GM18861 (cell line): ENCODE results near the gene SLC7A10.
"Not testable (repeated sequence)": the region's sequence is repeated elsewhere in the genome, so short reads cannot be mapped to it uniquely, and the experiment has no call there.

ENCODE experiments used
- ATAC-seq: cut with Tn5 transposase; IDR thresholded peaks from one replicate; pipeline ENCODE4 v1.9.1; 2021; ENCODE audit not compliant: unreplicated experiment

Gene SLC7A10

DNA sequence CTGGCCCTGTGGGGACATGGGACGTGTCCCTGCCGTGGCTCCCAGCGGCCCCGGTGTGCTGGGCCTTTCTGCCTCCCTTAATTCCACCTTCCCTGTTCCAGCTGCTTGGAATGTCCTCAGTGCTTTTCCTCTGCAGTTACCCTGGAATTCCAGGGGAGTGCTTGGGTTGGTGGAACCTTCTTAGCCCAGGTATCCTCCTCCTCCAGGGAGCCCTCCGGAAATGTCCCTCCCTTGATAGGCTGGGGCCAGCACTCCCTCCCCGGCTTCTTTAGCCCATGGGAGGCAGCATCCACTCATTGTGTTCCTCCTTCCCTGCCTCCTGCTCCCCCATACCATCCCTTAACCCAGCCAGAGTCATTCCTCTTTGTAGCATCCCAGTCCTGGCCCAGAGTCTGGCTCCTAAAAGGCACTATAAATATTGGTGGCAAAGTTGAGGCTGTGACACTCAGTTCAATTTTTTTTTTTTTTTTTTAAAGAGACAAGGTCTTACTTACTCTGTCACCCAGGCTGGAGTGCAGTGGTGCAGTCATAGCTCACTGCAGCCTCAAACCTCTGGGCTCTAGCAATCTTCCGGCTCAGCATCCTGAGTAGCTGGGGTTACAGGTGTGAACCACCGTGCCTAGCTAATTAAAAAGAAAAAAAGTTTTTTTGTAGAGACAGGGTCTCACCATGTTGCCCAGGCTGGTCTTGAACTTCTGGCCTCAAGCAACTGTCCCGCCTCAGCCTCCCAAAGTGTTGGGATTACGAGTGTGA, 13.7 kb upstream of the SLC7A10 start:
- no peak for ATAC-seq

DNA sequence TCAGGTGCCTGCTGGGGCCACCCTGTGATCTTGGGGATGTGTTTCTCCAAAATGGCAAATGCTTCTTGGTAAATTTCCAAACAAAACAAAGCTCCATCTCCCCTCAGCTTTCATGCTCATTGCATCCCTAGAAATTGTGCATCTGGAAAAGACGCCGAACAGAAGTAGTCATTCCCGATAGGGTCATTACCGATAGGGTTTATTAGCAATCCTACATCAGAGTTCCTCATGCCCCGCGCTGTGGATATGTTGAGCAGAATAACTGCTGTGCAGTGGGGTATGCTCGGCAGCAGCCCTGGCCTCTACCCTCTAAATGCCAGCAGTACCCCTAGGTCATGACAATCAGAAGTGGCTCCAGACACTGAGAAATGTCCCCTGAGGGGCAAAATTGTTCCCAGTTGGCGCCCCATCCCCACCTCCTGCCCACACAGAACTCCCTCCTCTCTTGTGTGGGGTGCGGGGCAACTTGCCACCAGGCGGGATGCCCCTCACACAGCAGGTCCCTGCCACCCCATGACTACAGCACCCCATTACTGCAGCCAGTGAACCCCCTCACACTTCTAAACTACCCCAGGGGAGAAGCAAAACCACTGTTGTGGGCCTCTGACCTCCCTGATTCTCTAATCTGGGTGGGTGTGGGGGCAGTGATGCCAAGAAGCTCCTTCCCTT, 13.0 kb upstream of the SLC7A10 start:
- ATAC-seq = no peak

DNA sequence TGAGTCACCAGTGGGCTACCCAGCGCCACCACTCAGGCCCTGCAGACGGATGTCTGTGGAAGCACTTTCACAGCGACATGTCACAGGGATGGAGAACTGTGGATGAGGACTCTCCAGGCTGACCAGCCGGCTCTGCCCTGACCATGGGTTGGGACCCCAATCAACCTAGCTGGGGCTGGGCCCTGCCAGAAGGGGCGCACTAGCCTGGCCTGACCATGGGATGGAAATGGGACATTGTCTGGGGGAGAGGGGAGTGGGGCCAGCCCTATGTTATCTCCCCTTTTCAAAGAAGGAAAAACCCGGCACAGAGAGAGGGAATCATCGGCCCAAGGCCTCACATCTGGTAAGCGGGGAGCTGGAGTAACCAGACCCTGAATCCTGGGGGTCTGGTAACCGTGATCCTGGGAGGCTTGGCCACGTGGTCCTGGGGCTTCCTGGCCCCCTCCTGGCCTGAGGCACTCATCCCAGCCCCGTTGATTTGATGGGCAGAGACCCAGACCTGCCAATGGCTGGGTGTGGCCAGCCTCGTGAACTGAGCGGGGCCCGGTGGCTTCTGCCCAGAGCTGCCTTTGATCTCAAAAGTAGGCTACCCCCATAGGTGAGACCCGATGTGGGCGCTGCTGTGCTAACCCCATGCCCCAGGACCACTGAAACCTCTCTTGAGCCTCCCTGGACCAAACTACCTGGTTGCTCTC, 11.2 kb upstream of the SLC7A10 start:
- ATAC-seq = no peak

DNA sequence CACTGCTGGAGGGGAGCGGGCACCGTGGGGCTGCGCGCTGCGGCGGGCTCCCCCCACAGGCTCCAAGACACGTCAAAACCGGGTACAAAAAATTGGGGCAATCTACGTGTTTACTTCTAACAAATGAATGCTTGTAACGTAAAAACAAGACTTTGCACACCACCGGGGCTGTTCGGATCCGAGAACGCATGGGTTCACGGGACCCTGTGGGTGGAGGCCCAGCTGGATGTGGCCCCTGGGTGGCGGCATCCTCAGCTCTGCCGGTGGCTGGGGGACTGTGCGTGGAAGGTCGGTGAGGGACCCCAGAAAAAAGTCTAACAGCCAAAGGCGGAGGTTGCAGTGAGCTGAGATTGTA, 10.3 kb upstream of the SLC7A10 start:
- no peak for ATAC-seq

DNA sequence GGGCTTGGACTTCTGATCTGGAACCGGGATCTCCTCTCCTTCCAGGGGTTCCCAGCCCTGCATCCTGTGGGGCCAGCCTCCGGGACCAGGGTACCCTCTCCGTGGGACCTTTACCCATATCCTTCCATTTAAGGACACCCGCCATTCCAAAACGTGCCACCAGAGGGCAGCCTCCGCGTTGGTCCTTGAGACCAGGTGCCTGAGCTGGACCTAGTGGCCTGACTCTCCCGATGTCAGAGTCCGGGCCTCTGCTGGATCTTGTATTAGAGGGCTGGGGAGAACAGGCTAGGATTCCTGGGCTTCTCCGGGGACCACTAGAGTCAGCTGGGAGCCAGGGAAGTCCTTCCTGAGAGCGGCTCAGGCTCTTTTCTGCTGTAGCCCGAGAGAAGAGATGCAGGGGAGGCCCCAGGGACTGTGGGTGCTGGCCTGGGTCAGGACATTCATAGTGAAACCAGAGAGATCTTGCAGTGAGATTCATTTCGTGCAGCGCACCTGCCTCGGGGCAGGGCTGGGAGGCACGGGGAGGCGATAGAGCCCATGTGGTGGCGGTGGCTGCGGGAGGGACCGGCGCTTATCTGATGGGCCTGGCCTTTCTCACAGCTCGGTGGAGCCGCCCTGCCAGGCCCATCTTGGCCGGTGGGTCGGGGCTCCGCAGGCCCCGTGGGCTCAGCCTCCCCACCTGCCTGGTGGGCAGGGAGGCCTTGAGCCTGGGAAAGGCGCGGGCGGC, 9.8 kb upstream of the SLC7A10 start:
- ATAC-seq = peak; percentile 97

DNA sequence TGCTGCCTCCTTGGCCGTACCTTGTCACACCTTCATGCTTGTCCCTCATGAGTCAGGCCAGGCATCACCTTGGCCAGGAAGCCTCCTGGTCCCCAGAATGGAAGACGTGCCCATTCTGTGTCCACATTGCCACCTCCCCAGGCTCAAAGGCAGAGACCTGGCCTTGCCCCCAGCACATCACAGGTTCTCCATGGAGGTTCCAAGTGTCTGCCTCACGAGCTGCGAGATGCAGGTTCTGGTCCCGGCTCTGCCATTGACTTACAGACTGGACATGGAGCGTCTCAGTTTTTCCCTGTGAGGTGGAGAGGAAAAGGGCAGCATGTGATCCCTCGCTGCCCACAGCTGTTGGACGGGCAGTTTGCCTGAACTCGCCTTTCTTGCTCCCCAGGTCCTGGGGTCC, 9.1 kb upstream of the SLC7A10 start:
- no peak for ATAC-seq

DNA sequence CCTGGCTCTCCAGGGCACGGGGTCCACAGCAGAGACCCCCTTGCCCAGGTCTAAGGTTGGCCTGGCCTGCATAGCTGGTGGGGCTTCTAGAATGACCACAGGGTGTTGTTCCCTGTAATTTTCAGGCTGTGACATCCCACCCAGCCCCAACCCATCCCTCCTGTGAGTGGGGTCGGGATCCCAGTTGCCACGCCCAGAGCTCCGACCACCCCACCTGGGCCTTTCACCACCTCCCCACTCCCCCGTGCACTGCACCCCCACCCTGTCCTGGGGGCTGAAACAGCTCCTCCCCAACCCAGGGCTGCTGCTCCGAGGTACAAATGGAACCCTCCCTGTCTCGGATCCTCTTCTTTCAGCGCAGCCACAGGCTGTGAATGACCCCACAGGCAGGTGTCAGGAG, 8.4 kb upstream of the SLC7A10 start:
- no peak for ATAC-seq

DNA sequence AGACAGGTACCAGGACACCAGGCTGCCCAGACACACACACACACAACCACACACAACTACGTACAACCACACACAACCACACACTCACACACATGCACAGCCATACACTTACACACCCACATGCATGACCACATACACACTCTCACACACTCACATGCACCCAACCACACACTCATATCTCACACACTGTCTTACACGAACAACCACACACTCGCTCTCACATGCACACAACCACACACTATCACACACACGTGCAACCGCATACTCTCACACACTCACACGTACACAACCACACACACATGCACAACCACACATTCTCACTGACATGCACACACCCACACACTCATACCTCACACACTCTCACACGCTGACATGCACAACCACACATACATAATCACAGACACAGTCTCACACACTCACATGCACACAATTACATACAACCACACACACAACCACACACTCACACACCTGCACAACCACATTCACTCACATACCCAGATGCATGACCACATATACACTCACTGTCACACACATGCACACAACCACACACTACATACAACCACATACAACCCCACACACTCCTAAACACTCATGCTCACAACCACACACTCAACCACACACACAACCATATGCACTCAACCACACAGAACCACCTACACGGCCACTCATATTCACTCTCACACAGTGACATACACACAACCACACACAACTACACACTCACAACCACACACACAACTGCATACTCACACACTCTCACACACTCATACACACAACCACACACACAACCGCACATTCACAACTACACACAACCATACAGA, 7.6 kb upstream of the SLC7A10 start:
- no peak for ATAC-seq

DNA sequence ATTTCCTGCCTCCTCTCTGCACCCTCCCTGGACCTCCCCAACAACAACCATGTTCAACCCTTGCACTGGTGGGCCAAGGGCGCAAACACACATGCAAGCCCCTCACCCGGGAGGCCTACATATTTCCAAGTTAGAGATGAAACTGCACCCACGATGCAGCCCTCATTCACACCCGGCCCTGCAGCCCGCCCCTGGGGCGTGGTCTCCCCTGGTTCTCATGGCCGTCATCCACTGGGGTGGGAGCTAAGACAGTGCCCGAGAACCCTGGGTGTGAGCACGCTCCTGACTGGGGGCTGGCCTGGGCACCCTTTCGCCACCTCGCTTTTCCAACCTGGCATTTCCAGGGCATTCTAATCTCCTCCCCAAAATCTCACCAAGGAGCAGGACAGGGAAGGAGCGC, 7.0 kb upstream of the SLC7A10 start:
- no peak for ATAC-seq

DNA sequence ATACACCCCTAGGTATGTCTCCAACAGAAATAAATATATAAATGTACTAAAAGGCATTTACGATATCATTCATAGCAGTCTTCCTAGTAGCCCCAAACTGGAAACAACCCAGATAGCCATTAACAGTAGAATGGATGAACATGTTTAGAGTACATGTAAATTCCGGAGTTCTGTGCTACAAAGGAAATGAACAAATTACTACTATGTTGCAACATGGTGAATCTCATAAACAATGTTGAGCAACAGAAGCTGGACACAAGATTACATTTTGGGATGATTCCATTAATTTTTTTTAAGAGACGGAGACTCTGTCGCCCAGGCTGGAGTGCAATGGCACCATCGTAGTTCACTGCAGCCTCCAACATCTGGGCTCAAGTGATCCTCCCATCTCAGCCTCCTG, 5.9 kb upstream of the SLC7A10 start:
- no peak for ATAC-seq

DNA sequence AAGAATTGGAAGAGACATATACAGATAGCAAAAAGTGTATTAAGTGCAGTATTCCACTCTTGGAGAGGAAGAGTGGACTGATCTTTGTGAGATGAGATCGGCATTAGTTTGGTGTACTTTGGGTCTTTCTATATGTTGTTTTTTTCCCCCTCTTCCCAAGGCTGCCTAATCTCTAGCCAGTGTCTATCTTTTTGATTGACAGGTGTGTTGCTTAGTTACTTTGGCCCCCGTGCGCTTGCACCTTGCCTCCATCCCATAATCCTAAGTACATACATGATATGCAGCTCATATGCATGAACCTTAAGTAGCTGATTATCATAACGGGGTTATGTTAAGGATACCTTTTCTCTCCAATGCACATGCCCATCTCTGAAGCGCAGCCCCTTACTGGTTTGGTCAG, 4.3 kb upstream of the SLC7A10 start:
- no peak for ATAC-seq

DNA sequence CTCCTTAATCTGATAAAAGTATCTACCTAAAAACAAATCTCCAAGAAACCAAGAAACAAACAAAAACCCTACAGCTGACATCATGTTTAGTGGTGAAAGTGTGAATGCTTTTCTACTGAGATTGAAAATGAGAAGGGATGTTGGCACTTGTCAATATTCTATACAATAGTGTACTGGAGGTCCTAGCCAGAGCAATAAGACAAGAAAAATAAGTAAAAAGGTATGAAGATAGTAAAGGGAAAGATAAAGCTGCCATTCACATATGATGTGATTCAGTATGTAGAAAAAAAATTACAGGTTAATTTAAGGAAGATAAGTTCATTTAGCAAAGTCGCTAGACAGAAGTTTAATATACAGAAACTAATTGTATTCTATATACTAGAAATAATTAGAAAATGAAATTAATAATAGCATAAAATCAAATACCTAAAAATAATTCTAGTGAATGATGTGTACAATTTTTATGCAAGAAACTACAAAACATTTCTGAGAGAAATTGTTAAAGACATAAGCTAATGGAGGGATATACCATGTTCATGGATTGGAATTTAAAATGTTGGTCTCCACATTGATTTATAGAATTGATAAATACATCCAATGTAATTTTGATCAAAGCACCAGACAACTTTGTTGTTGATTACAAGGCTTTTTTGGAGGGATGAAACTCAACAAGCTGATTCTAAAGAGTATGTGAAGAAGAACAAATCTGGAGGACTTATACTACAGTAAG, 2.4 kb upstream of the SLC7A10 start:
- no peak for ATAC-seq

DNA sequence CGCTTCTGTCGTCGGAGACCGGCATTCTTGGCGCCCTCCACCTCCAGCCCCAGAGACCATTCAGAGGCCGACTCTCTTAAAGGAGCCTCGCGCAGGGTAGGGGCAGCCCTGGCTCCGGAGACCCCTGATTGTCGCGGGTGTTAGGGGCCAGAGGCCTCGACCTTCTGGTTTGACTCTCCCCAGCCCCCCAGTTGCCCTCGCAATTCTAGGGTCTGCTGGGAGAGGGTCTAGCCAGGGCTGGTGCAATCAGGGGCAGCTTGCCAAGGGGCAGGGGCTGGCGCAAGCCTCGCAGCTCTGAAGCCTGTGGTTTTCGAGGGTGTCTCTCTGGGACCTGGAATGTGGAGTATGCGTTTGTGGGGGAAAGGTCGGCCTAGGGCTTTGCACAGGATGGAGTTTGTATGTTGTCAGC, 1.6 kb upstream of the SLC7A10 start:
- no peak for ATAC-seq

DNA sequence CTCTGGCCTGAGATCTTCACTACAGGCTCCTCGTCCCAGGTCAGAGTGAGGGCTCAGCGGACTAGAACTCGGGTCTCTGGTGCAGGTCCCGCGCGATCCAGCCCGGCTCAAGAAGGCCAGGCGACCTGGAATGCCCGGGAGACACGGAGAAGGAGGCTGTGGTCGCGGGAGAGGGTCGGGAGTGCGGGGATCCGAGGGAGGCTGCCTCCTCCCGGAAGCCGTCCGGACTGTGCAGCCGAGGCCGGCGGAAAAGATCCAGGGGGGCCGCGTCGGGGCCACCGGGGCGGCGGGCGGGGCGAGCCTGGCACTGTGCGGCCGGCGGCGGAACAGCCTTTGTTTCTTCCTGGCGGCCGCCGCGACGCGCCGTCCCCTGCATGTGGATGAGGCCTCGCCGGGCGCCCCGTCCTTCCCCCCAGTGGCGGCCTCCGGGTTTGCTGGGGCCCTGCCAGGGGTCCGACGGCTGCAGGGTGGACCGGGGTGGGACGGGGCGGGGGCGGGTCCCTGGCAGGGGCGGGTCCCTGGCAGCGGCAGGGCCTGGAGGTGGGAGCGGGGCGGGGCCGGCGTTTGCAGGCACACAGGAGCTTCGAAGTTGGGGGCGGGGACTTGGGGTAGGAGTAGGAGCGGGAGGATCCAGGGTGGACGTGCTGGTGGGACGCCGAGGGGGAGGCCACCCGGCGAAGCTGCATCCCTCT, 1.0 kb upstream of the SLC7A10 start:
- no peak for ATAC-seq

DNA sequence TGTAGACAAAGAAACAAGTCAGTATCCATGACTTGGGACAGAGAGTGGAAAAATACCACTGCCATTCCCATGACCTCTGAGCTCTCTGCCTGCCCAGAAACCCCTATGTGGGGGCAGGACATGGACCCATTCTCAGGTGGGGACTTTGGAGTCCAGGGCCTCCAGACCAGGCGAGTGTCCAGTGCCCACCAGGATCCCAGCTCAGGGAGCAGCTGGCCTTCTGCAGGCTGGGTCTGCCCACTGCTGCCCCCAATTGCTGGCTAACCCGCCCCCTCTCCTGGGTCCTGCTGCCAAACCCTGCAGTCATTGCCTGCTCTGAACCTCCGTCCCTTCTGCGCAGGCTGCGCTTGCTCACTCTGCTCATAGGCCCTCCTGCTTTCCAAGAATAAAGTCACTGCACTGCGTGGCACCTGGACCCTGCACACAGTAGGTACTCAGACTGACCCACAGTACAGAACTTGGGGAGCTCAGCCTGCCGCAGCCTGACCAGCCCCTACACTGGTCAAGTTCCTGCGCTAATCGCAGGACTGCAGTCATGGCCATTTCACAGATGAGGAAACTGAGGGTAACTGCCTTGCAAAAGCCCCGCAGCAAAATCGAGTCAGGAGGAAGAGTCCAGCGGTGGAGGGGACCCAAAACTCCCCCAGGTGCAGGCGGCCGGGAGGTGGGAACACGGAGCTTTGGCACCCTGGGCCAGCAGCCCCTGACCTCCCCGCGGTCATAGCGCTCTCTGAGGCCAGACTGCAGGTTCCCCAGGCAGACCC, 774 bp downstream of the SLC7A10 start:
- ATAC-seq = no peak

DNA sequence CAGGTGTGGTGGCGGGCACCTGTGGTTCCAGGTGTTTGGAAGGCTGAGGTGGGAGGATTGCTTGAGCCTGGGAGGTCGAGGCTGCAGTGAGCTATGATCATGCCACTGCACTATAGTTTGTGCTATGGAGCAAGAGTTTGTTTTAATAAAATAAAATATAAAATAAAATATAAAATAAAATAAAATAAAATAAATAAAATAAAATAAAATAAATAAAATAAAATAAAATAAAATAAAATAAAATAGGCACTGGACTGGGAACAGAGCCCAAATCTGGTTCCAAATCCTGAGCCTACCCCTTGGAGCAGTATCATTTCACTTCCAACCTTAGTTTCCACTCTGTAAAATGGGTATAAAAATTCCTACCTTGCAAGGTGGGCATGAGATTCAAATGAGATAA, 3.4 kb downstream of the SLC7A10 start:
- not testable (repeated sequence) for ATAC-seq

DNA sequence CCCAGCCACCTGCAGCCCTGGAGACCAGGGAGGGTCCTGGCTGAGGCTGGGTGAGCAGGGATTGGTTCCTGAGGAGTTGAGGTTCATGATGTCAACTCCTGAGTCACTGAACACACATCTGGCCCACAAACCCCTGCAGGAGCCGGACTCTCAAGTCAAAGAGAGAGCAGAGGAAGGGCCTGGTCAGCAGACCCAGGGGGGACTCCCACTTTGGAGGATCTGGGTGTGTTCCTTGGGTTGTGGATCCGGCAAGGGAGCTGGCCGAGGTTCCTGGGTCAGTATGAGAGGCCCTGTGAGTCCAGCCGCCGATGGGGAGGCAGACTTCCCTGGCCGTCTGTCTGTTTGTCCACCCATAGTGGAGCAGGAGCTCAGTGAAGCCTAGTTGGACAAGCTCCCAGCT, 4.0 kb downstream of the SLC7A10 start:
- no peak for ATAC-seq

DNA sequence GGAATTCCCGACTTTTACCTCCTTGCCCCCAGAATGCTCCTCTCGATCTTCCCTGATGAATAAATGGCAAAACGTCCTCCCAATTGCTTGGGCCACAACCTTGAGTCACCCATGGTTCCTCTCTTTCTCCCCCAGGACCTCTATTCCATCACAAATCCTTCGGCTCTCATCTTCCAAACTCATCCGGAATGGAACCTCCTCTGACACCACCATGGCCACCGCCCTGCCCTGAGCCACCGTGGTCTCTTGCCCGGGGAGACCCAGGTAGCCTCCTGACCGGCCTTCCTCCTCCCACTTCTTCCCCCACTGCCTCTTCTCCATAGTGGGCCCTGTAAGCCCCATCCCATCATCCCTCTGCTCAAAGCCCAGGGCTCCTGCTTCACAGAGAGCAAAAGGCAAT, 4.9 kb downstream of the SLC7A10 start:
- no peak for ATAC-seq

DNA sequence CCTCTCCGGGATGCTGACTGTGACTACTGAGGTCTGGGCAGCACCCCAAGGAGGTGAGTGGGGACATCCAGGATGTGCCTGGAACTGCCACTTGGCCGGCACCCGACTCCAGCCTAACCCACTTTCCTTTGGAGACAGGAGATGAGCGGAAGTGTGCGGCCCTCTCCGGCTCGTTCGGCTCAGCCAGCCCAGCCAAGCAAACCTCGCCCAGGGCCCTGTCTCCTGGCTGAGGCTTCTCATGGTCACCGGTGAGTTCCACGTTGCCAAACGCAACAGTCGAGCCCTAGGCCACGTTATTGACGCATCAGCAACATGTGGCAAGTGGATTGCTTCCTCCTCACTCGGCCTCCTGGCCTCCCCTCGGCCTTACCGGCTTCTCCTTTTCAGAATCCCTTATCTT, 5.5 kb downstream of the SLC7A10 start:
- no peak for ATAC-seq
